Activated T-helper 9 cell treated with anti-CD3 and anti-CD28 coated beads, Interleukin-2, amount 50 U/mL, for 16 hours (primary cell): ENCODE measurements around the gene ZFC3H1.
"Not testable (repeated sequence)": the region's sequence is repeated elsewhere in the genome, so short reads cannot be mapped to it uniquely, and the experiment has no call there.

Experiments
- DNase-seq: peaks from one replicate; pipeline ENCODE4 v3.0.0-alpha.2; 2020; ENCODE audit warnings: low read depth

Gene ZFC3H1, protein sequence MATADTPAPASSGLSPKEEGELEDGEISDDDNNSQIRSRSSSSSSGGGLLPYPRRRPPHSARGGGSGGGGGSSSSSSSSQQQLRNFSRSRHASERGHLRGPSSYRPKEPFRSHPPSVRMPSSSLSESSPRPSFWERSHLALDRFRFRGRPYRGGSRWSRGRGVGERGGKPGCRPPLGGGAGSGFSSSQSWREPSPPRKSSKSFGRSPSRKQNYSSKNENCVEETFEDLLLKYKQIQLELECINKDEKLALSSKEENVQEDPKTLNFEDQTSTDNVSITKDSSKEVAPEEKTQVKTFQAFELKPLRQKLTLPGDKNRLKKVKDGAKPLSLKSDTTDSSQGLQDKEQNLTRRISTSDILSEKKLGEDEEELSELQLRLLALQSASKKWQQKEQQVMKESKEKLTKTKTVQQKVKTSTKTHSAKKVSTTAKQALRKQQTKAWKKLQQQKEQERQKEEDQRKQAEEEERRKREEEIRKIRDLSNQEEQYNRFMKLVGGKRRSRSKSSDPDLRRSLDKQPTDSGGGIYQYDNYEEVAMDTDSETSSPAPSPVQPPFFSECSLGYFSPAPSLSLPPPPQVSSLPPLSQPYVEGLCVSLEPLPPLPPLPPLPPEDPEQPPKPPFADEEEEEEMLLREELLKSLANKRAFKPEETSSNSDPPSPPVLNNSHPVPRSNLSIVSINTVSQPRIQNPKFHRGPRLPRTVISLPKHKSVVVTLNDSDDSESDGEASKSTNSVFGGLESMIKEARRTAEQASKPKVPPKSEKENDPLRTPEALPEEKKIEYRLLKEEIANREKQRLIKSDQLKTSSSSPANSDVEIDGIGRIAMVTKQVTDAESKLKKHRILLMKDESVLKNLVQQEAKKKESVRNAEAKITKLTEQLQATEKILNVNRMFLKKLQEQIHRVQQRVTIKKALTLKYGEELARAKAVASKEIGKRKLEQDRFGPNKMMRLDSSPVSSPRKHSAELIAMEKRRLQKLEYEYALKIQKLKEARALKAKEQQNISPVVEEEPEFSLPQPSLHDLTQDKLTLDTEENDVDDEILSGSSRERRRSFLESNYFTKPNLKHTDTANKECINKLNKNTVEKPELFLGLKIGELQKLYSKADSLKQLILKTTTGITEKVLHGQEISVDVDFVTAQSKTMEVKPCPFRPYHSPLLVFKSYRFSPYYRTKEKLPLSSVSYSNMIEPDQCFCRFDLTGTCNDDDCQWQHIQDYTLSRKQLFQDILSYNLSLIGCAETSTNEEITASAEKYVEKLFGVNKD (N-terminal part only)

DNA sequence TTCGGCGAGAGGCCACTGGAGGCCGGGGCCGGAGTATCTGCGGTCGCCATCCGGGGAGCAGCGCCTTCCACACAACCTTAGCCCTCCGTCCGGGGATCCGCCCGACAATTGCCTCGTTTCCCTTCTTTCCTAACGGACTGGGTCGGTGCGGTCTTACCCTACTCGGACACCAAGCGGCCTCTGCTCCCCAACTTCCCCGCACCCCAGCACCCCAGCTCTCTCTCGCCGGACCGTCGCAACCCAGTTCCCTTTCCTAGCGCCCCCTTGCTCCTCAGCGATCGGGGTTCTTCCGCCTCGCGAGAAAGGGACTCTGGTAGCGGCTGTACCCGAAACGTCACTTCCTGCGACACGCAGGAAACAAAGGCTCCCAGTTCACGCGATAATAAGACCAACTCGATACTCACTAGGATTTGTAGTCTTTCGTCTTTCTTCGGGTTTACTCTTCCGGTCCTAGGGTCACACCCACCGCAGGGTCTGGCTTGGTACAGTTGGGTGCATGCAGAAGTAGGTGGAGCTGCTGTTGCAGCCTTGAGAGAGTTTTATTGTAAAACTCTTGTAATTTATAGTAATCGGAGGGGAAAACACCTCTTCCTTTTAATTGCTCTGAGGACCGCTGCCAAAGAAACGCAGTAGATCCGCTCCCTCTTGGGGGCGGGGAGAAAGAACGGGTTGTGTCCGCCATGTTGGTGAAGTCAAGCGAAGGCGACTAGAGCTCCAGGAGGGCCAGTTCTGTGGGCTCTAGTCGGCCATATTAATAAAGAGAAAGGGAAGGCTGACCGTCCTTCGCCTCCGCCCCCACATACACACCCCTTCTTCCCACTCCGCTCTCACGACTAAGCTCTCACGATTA lies at the start of gene ZFC3H1, which contains the start of gene THAP2:
Gene ZFC3H1, minus strand, starts transcription at position 288 of the 850 bp plus-strand sequence. Its CDS starts 238 bp downstream, at position 50.
Gene THAP2, plus strand, starts transcription at position 741 of the 850 bp plus-strand sequence. CDS start 209 bp downstream, outside the sequence.
- DNase-seq = peak; percentile 81

DNA sequence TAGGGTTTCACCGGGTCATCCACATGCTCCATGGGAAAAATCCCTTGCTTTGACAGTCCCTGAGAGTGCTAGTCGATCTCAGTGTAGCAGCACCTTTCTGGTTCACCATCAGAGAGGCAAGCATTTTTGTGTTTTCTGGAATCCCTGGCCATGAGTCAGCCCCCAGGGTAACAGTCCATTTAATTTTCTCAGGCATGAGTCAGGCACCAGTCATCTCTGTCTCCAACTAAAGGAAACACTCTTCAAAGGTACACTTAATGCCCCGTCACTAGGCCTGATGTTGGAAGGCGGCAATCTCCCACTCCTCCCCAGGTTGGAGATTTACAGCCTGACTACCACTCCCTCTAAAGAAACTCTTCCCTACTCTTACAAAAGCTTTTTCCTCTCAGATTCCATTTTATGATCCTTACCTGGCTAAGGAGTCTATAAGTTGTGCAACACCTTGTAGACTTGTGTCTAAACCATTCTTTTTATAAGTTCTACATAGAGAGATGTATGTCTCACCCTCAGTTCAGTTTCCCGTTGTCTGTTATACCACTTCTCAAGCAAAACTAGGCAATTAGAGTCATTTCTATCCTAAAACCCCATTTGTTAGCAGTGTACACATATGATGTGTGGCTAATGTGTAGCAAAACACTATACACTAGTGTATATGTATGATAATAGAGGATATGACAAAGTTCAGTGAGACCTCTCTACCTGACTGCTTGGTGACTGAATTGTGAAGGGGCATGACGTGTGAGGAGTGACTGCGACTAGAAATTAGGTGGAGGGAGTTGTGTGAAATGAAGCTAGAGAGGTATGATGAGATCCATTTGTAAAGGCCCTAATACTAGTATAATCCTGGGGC lies 46.9 kb upstream of the ZFC3H1 start:
- DNase-seq = no peak

- no peak for DNase-seq
Observed at GRCh38 chr12:71708658-71709057, 45.0 kb upstream of the ZFC3H1 start.

GRCh38 chr12:71704920-71705319 lies 41.3 kb upstream of the ZFC3H1 start:
- no peak for DNase-seq

GRCh38 chr12:71703206-71703605 lies 39.6 kb upstream of the ZFC3H1 start:
- no peak for DNase-seq

GRCh38 chr12:71702590-71702989 lies 38.9 kb upstream of the ZFC3H1 start:
- no peak for DNase-seq

- DNase-seq = not testable (repeated sequence)
Observed at GRCh38 chr12:71702181-71702580, 38.5 kb upstream of the ZFC3H1 start.

DNA sequence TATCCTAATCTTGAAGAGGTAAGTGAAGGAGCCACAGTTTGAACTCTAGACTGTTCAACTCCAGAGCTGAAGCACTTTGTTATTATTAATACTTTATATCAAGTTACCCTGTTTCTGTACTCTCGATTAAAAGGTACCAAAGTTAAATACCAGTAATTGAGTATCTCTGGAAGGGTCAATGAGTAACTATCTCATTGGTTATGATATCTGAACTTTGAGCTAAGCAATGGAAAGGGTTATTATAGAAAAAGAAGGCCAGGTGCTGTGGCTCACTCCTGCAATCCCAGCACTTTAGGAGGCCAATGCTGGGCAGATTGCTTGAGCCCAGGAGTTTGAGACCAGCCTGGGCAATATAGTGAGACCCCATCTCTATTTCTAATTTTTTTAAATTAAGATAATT lies 32.1 kb upstream of the ZFC3H1 start:
- no peak for DNase-seq

DNA sequence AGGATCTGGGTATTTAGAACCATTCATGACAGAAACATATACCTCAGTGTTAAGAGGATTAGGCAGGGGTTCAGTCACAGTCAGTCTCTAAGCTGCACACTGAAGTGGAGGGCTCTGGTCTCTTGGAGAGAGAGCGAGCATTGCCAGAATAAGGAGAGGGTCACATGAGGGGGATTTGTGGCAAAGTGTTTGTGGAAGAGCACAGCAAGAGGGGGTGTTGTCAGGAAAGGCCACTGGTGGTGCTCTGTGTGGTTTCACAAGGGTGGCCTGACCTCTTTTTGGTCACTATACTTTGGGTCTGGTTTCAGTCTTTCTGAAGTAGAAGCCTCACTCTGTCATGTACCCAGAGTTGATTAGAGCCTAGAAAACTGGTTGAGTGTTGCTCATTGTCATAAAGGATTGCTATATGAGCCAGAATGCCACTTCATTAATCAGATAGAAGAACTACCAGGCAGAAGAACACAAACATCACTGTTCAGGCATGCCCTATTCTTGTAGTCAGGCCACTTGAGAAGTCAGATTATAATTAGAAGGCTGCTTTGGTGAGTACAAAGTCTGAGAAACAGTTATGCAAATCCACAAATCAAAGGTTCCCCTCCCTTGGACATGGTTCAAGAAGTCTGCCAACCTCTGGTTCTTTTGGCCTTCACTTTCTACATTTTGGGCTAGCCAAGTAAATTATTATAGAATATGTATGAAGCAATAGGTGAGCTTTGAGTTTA lies 30.6 kb upstream of the ZFC3H1 start:
- no peak for DNase-seq

- DNase-seq = not testable (repeated sequence)
Observed at GRCh38 chr12:71693651-71694050, 30.0 kb upstream of the ZFC3H1 start.

- no peak for DNase-seq
Observed at GRCh38 chr12:71693126-71693525, 29.5 kb upstream of the ZFC3H1 start.

DNA sequence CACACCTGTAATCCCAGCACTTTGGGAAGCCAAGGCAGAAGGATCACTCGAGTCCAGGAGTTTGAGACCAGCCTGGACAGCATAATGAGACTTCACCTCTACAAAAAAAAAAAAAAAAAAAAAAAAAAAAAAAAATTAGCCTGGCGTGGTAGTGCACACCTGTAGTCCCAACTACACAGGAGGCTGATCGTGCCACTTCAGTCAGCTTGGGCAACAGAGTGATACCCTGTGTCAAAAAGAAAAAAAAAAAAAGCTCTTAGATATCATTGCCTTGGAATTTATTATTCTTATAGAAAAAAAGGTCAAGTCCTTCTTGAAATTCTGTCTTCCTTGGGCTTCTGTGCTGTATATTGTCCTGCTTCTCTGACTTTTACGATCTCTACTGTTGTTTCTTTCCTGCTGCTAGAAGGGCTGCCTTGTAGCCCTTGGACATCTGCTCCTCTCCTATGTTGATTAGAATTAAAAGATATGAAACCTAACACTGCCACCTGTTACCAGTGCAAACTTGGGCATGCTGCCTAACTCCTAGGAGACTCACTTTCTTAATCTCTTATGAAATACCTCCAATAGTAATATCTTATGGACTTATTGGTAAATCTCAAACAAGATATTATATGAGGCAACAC lies 28.0 kb upstream of the ZFC3H1 start:
- DNase-seq = no peak

DNA sequence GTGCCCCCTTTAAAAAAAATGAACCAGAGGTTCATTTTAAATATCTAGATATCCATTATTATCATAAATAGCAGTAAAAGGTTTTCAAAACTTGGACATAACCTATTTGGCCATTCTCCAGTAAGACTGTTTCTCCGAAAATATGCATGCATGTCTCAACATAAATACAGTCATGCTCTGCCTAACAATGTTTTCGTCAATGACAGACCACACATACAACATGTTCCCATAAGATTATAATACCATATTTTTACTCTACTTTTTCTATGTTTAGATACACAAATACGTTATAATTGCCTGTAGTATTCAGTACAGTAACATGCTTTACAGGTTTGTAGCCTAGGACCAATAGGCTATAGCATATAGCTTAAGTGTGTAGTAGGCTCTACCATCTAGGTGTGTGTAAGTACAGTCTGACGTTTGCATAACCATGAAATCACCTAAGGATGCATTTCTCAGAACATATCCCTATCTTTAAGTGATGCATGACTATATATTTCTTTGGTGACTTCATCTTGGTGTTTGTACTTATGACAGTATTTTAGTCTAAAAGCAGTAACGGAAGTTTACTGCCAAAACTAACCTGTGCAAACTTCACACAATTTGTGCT lies 25.4 kb upstream of the ZFC3H1 start:
- DNase-seq = no peak

DNA sequence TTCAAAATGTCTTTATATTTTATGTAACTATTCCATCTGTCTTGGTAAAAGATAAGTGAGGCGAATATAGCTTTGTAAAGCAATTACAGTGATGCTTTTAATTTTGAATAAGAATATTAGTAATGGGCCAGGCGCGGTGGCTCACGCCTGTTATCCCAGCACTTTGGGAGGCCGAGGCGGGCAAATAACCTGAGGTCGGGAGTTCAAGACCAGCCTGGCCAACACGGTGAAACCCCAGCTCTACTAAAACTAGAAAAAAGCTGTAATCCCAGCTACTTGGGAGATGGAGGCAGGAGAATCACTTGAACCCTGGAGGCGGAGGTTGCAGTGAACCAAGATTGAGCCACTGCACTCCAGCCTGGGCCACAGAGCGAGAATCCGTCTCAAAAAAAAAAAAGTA lies 23.5 kb upstream of the ZFC3H1 start:
- not testable (repeated sequence) for DNase-seq

GRCh38 chr12:71686658-71687025 lies 23.0 kb upstream of the ZFC3H1 start:
- DNase-seq = no peak

DNA sequence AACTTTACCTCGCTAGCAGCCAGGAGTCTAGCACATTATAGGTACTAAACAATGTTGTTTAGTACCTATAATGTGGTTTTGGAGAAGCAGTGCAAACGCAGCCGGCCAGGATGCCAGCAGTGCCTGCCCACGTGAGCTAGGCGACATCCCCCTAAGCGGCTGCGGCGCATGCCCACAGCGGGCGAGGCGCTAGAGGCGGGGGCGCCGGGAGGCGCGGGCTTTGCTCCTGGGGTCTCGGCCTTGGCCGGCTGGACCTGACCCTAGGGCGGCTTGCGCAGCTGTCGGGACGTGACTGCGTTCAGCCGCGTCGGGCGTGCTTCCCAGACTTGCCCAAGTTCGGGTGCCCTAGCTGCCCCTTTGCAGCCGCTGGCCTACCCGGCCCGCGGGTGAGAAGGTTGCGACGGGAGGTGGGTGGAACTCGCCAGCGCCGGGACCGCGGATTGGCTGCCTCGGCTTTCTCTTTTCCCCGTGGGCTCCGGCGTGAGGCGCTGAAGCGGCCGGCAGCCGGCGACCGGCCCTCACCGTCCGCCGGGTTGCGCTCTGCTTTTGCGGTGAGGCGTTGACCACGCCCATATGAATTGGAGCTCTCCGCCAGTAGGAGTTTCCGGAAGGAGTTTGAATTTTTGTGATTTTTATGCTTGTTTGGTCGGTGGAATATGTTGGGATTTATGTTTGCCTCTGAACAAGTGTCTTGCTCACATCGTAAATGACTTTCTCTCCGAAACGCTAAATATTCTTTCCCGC lies 22.4 kb upstream of the ZFC3H1 start, which contains the start of gene TMEM19:
Gene TMEM19, plus strand, starts transcription at position 169 of the 744 bp plus-strand sequence. CDS start 599 bp downstream, outside the sequence.
- peak; percentile 71 for DNase-seq

DNA sequence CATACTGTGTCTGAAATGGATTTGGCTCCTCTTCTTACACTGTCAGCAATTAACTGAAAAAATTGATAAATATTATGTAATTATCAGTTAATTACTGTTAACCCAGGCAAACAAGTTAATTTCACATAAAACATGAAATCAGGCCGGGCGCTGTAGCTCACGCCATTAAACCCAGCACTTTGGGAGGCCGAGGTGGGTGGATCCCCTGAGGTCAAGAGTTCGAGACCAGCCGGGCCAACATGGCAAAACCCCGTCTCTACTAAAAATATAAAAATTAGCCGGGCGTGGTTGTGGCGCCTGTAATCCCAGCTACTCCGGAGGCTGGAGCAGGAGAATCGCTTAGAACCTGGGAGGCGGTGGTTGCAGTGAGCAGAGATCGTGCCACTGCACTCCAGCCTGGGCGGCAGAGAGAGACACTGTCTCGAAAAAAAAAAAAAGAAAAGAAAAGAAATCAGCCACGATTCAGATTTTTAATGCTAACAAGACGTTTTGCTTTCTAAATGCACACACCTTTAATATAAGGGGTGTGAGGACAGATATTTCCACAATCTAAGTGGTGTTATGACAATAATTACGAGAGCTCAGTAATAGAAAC lies 21.8 kb upstream of the ZFC3H1 start:
- DNase-seq = no peak
